HG03066 (cell line): ENCODE measurements around the gene HHLA2.
"Not testable (repeated sequence)": the region's sequence is repeated elsewhere in the genome, so short reads cannot be mapped to it uniquely, and the experiment has no call there.

ENCODE experiments used
- ATAC-seq: cut with Tn5 transposase; IDR thresholded peaks from one replicate; pipeline ENCODE4 v1.9.1; 2021; ENCODE audit warnings: low read depth; ENCODE audit not compliant: unreplicated experiment

HHLA2 gene

GRCh38 chr3:108296239-108296638, at the start of gene HHLA2:
Gene HHLA2 (plus strand): TSS chr3:108296548. CDS start chr3:108351814, 55,266 bp downstream.
- ATAC-seq, result no peak

- no peak for ATAC-seq
Observed at GRCh38 chr3:108250626-108251025, 45.7 kb upstream of the HHLA2 start.

GRCh38 chr3:108251265-108251664, 45.1 kb upstream of the HHLA2 start:
- no peak for ATAC-seq

GRCh38 chr3:108251844-108252243, 44.5 kb upstream of the HHLA2 start:
- ATAC-seq, result no peak

GRCh38 chr3:108255131-108255530, 41.2 kb upstream of the HHLA2 start:
- ATAC-seq, result no peak

GRCh38 chr3:108264534-108265298, 31.6 kb upstream of the HHLA2 start:
- peak; percentile 87 for ATAC-seq

GRCh38 chr3:108268235-108268634, 28.1 kb upstream of the HHLA2 start:
- ATAC-seq, result not testable (repeated sequence)

- no peak for ATAC-seq
Observed at GRCh38 chr3:108271626-108272025, 24.7 kb upstream of the HHLA2 start.

- not testable (repeated sequence) for ATAC-seq
Observed at GRCh38 chr3:108279066-108279465, 17.3 kb upstream of the HHLA2 start.

- no peak for ATAC-seq
Observed at GRCh38 chr3:108280476-108280875, 15.9 kb upstream of the HHLA2 start.

GRCh38 chr3:108281670-108282069, 14.7 kb upstream of the HHLA2 start:
- no peak for ATAC-seq

GRCh38 chr3:108283006-108283405, 13.3 kb upstream of the HHLA2 start:
- no peak for ATAC-seq

- ATAC-seq, result no peak
Observed at GRCh38 chr3:108283989-108284388, 12.4 kb upstream of the HHLA2 start.

GRCh38 chr3:108285176-108285575, 11.2 kb upstream of the HHLA2 start:
- ATAC-seq, result no peak

GRCh38 chr3:108287146-108287545, 9.2 kb upstream of the HHLA2 start:
- peak; percentile 84 for ATAC-seq

GRCh38 chr3:108288193-108288592, 8.2 kb upstream of the HHLA2 start:
- ATAC-seq, result not testable (repeated sequence)

- no peak for ATAC-seq
Observed at GRCh38 chr3:108289159-108289558, 7.2 kb upstream of the HHLA2 start.

- ATAC-seq, result no peak
Observed at GRCh38 chr3:108292450-108292849, 3.9 kb upstream of the HHLA2 start.

GRCh38 chr3:108292905-108293328, 3.4 kb upstream of the HHLA2 start:
- peak; percentile 86 for ATAC-seq

GRCh38 chr3:108293858-108294257, 2.5 kb upstream of the HHLA2 start:
- peak; percentile 75 for ATAC-seq

GRCh38 chr3:108295421-108296175, 750 bp upstream of the HHLA2 start:
- ATAC-seq, result no peak

GRCh38 chr3:108297647-108298046, 1.3 kb downstream of the HHLA2 start:
- no peak for ATAC-seq
